G401 (cell line): ENCODE measurements around the gene UNKL. TPM values are rescaled to one million over a fixed set of nuclear protein-coding genes. Genes with fewer than 3 reads are reported as not detected.
A peak's percentile ranks its signal among the peaks of the same experiment; 100 is the strongest.

Experiments used
- DNase-seq: peaks from one replicate; pipeline ENCODE4 v3.0.0-alpha.2; 2015; ENCODE audit warnings: low spot score
- in situ Hi-C: cut with HindIII; loops from 2 replicates; pipeline ENCODE4 v1.10.0; 2016; ENCODE audit warnings: low sequenced_read_pairs, mixed read lengths
- total RNA-seq: library from RNA; depleted of rRNA; stranded (reverse); fragments of >200 nt; shearing (Covaris generic); gene quantifications from 2 replicates; pipeline ENCODE4 v1.2.3, GENCODE V29; 2014

The UNKL gene
- total RNA-seq, 1 experiment from 2014 or later, result 11.1 TPM

DNA sequence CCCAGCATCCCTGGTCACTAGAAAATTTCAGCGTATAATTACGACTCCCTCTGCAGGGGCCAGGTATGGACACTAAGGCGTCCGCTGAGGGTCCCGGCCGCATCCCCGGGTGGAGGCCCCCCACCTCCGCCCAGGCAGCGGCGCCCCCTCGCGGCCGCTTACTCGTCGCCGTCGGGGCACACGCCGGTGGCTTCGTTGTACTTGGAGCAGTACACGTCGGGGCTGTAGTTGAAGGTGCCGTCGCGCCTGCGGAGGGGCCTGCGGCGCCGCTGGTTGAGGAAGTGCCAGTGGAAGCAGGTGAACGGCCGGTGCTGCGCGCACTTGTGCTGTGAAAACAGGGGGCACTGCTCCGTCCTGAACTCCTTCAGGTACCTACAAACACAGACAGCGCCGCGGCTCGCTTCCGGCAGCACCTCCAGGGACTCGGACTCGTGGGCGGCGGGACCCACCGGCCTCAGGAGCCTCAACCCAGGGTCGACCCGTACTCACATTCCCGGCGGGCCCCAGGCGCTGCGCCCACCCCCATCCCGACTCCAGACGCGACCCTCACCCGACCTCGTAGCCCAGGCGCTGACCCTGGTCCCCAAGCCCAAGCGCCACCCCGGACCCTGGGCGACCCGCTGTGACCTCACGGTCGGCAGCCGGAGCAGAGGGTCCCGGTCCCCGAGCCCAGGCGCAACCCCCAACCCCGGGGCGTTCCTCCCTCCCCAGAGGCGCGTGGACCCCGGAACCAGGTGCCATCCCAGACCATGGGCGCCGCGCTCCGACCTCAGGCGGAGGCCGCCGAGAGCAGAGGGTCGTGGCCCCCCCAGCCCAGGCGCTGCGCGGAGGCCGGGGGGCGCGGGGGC, 596 bp downstream of the UNKL start:
- in situ Hi-C loops, result no loop called here
- DNase-seq, result peak; percentile 28

DNA sequence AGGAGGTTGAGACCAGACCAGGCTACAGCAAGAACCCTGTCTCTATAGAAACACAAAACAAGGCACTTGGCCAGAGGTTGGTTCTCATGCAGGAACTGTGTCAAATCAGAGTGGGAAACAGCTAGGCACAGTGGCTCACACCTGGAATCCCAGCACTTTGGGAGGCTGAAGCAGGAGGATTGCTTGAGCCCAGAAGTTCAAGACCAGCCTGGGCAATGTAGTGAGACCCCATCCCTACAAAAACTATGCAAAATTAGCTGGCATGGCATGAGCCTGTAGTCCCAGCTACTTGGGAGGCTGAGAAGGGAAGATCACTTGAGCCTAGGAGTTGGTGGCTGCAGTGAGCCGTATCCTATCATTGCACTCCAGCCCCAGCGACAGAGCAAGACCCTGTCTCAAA, 1.7 kb downstream of the UNKL start:
- no peak for DNase-seq
- in situ Hi-C loops, result no loop called here

DNA sequence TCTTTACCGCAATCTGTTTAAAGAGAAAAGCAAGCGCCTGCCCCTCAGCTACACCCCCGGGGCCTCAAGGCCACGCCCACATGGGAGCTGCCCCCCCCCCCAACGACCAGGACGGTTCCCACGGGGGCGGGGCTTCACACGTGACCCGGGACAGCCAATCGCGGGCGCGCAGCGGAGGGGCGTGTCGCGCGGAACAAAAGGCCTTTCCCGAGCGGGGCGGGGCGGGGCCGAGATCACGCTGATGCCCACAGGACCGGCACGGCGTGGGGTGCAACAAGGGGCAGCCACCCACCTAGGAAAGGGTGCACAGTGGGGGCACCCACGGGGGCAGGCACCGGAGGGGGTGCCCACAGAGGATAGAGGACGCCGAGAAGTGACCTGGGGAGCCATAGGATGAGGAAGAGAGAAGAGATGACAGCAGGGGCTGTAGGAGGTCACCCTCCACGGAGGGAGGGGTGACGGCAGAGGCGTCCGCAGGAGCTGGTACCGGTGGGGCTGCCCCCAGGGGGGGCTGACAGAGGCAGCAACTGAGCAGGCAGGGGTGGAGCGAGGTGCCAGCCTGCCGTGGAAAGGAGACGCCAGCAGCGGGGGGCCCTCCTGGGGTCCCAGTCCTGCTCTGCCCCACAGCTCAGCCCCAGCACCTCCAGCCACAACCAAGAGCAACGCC, 6.2 kb downstream of the UNKL start:
- in situ Hi-C loops, result no loop called here
- peak; percentile 78 for DNase-seq

DNA sequence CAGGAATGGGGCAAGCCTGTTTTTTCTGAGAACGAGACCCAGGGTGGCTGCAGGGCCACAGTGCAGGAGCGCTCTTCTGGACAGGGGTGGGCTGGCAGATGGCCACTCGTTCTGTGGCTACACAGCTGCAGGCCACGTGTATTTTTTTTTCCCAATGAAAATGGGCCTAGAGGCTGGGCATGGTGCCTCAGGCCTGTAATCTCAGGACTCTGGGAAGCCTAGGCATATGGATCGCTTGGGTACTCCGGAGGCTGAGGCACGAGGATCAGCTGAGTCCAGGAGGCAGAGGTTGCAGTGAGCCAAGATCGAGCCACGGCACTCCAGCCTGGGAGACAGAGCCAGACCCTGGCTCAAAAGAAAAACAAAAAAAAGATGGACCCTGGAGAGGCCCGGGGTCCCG, 6.8 kb downstream of the UNKL start:
- in situ Hi-C loops, result no loop called here
- no peak for DNase-seq

DNA sequence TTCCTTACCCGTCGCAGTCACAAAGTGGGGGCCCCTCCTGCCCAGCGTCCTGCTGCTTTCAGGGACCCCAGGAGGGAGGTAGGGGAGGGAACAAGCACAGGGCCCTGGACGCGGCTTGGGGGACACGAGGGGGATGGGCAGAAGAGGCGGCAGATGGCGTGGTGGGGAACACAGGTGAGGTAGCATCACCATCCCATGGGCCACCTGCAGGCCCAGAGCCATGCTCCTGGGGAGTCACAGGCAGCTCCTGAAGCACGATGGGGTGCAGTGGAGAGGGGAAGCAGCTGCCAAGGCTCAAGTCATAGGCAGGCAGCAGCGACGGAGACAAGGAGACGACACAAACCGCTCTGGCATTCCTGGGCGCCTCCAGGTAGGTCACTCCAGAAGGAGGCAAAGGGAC, 10.8 kb downstream of the UNKL start:
- in situ Hi-C loops, result no loop called here
- DNase-seq, result no peak

DNA sequence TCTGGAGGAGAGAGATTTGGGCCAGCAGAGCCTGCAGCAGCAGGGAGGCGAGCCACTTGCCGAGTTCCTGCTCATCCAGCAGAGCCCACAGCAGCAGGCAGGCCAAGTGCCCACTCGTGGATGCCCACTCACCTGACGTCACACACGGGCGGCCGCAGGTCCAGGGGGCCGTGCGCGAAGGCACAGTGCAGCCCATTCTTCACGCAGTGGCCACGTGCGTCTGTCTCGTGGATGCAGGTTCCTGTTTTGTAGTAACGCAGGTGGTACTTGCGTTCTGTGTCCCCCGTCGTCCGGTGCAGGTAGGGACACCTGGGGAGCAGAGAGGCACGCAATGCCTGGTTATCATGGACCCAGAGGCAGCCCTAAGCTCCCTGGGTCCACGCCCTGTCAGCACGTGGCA, 11.5 kb downstream of the UNKL start:
- no peak for DNase-seq
- in situ Hi-C loops, result no loop called here

DNA sequence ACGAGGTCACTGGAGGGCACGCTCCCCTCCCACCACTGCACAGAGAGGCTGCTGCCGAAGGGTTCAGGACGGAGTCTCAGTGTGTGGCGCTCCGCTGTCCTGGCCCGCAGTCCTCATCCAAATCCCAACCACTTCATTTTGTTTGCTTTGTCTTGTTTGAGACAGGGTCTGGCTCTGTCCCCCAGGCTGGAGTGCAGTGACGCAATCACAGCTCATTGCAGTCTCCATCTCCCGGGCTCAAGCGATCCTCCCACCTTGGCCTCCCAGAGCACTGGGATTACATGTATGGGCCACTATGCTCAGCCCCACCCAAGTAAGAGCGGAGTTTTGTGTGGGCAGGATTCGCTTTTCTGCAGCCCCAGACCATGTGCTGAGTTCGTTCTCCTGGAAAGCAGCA, 12.7 kb downstream of the UNKL start:
- in situ Hi-C loops, result no loop called here
- no peak for DNase-seq

DNA sequence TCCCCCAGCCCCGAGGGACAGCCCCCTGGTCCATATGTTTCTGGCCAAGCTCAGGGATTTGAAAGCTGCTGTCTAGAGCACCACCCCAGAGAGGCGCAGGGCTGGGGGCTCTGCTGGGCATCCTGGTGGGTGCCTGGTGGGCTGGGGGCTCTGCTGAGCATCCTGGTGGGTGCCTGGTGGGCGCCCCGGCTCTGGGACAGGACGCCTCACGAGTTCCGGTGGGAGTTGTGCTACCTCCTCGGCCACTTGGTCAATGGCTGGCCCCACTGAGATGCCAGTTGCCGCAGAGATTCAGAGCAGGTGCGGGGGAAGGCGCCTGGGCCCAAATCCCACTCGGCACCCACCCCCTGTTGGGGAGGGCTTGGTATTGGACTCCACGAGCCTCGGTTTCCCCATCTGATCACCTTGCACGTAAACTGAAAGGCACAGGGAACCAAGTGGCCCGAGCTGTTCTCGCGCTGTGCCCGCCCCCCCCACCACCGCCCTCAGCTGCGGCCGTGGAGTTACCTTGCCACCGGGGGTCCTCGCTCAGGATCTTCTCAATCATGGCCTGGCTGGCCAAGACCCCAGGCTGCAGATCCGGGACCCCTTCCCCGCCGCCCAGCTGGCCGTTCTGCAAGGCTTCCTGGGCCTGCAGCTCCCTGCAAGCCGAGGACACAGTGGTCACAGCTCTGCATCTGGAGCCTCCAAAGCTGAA, 13.3 kb downstream of the UNKL start:
- DNase-seq, result no peak
- in situ Hi-C loops, result no loop called here

DNA sequence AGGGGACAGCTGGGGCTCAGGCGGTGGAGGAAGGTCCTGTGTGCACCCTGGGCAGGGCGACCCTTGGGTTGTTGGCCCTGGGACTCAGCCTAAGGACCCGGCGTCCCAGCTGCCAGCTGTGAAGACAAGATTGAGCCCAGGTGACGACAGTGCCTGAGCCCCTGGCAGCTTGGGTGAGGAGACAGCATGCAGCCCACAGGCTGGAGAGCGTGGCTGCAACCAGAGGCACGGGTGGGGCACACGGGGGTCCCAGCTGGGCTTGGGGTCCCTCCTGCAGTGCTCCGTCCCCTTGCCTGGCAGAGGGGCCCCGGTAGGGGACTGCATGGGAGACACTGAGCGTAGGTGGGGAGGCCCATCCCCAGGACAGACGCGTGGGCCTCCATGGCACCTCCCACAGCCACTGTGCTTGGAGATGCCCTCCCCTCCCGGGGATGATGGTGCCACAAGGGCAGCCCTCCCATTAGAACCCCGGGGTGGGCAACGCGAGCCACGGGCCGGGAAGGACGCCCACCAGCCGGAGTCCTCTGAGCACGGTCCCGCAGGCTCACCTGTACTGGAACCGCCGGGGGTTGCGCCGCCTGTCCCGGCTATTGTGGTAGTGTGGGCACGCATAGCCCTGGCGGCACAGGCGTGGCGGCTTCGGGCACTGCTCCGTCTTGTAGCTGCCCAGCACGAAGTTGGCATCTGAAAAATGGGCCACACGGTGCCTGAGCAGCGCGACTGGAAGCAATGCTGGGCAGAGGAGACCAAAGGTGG, 15.5 kb downstream of the UNKL start:
- no peak for DNase-seq
- in situ Hi-C loops, result no loop called here

DNA sequence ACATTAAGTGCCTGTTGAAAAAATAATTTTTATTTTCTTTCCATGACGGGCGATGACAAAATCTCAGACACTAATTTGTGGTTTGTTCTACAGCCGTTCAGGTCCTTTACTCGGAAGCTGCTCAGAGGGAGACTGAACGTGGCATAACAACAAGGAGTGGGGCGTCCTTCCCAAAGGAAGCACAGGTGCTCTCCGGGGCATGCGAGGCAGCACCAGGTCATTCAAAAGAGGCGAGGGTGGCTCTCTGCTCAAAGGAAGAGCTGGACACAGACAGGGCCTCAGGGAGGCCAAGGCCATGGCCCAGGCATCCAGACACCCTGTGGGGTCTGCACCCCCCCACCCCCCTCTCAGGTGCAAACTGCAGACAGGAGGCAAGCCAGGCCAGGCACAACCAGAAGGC, 16.2 kb downstream of the UNKL start:
- in situ Hi-C loops, result no loop called here
- DNase-seq, result no peak

DNA sequence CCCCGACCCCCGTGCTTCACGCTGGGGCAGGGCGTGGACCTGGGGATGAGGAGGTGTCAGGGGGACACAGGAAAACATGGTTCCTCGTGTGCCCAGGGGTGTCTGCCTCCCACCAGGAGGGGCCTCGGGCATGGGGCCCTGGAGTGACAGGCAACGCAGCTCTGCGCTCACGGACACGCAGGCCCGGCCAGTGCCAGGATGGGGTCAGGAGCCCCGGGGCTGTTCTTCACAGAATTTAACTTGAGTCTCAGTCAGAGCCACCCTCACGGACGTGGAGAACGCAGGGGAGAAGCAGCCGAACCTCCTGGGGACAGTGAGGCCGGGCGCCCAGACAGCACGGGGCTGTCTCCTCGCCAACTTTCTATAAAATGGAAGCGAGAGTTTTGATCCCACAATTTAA, 16.7 kb downstream of the UNKL start:
- no peak for DNase-seq
- in situ Hi-C loops, result no loop called here

DNA sequence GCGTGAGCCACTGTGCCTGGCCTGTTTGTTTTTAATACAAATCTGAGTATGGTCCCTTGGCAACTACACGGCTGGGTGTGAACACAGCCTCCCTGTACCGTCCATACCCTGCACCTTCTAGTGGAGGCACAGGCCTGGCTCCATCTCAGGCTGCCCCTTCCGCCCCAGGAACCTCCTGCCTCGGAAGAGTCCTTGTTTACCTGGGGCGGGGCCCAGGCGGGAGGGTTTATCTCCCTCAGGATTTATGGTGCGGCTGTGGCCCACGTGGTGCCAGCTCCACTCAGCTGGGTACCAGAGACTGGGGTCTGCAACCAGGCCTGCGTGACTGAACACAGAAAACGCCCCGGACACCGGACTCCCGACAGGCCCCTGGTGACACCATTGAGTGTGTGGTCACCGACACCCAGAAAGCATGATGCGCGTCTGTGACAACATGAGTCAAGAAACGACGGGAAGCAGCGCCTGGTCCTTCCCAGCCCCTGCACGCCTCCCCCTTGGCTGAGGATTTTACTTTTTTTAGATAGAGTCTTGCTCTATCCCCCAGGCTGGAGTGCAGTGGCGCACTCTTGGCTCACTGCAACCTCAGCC, 19.0 kb downstream of the UNKL start:
- in situ Hi-C loops, result no loop called here
- no peak for DNase-seq

DNA sequence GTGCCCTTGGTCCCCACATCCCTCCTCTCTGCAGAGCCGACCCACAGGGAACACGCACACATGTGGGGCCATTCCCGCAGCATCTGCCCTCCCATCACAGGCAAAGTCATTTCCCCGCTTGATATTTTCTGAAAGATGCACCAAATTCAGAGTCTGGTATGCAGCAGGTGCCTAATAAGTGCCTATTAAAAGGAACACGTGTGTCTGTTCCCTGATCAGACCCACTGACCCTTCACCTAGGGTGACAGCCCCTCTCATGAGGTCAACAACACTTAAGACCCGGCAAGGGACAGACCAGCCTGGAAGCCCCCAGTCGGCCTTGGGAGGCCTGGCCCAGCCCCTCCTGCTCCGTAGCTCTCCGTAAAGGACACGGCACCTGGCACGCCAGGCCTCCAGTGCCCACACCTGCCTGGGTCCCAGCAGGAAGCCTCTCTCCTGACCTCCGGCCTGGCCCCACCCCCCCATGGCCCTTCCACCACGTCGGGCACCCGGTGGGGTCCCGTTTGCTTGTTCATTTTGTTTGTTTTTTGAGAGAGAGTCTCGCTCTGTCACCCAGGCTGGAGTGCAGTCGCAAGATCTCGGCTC, 20.0 kb downstream of the UNKL start:
- in situ Hi-C loops, result no loop called here
- no peak for DNase-seq

DNA sequence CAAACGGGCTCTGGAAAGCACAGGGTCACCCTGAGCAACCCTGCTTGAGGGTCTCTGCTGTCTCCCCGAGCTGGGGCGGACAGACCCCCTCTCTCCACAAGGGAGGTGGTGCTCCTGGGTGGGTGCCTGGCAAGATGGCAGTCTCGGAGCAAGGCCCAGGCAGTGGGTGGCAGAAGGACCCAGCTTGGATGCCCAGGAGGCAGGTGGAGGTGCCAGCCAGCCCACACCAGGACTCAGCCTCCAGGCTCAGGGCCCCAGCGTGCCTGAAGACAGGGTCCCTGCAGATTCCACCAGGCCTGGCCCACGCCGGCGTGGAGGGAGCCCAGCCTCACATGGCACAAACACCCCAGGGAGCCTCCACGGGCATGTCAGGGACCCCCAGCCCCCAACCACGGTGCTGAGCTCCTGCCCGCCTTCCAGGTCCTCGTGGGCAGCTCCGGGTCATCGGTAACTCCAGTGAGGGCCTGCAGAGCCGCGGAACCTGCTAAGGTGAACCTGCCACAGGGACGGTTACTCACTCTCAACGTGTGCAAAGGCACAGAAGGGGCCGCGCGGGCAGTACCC, 20.8 kb downstream of the UNKL start:
- in situ Hi-C loops, result no loop called here

DNA sequence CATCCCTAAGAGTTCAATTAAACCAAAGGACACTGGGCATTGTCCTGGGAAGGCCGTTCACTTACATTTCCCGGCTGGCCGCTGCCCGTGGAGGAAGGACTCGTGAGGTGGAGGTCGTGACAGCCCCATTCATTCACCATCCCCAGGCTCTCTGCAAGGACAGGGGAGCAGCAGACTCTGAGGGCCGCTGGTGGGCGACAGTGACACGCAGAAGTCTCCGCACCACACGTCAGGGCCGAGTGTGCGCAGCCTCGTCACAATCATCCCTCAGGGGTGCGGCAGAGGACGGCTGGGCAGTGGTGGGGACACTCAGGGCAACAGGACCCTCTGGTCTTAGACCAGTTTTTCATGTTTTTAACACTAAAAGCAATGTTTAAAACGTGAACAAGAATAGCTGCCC, 21.7 kb downstream of the UNKL start:
- no peak for DNase-seq
- in situ Hi-C loops, result no loop called here

More for the DNA sequence above, 20.8 kb downstream of the UNKL start:
- no peak for DNase-seq

DNA sequence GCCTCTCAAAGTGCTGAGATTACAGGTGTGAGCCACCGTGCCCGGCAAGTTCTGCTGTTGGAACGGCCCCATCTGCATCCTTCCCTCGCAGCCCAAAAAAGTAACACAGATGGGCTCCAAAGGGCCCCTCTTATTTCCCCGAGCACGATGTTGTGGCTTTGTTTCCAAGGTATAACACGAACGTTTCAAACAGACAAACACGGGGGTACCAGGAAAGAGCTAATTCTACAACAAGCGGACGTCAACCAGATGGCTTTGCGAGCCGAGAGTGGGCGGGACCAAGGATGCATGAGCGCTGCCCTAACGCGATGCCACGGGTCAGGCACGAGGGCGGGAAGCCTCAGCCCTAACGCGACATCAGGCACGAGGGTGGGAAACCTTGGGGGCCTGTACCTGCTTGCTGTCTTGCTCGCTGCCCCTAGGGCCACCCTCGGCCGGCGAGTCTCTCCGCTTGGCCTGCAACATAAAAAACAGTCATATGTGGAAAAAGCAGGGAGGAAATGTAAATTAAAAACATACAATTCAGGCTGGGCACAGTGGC, 24.2 kb downstream of the UNKL start:
- no peak for DNase-seq

DNA sequence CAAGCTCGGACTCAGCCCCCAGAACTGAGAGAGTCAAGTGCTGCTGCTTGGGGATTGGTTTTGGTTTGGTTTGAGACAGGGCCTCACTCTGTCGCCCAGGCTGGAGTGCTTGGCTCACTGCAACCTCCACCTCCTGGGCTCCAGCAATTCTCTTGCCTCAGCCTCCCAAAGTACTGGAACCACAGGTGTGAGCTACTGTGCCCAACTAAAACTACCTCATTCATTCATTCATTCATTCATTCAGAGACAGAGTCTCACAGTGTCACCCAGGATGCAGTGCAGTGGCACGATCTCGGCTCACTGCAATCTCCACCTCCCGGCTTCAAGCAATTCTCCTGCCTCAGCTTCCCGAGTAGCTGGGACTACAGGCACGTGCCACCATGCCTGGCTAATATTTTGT, 24.7 kb downstream of the UNKL start:
- DNase-seq, result no peak
- in situ Hi-C loops, result no loop called here

More for the DNA sequence above, 24.2 kb downstream of the UNKL start:
- in situ Hi-C loops, result no loop called here

DNA sequence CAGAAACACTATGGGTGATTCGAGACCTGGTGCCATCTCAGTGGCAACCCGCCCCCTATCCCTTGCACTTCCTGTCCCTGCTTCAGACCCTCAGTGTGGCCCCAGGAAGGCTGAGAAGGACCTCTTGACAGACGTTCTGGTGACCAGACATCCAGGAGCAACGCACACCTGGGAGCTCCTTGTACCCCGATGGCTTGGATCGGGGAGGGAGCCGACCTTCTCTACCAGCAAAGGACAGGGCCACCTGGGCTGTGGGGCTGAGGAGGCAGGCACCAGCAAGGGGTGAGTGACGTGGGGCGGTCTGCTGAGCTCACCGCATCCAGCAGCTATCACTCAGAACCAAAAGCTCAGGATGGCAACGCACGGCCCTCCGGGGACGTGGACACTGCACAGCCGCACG, 27.2 kb downstream of the UNKL start:
- in situ Hi-C loops, result no loop called here
- no peak for DNase-seq
